Omental fat pad (tissue), 4 donors: ENCODE data around the gene CFDP1. TPM values are rescaled to one million over a fixed set of nuclear protein-coding genes. Genes with fewer than 3 reads are reported as not detected.
A peak's percentile ranks its signal among the peaks of the same experiment; 100 is the strongest.

Experiments
- ATAC-seq: fragments of 150-250 bp; one replicate; pipeline ENCODE4 v1.9.1; 2016; ENCODE audit warnings: mild to moderate bottlenecking, moderate library complexity; ENCODE audit not compliant: low FRiP score
- DNase-seq: peaks from one replicate; pipeline ENCODE4 v3.0.0-alpha.2; 2019; ENCODE audit warnings: low spot score
- CTCF ChIP-seq, 3 donors: fragments of 450-650 bp; IDR thresholded peaks; one replicate each; pipeline ENCODE4 v1.5.1; 2016 to 2017; ENCODE audit warnings: antibody characterized with exemption in 3 of 3, mild to moderate bottlenecking in 3 of 3, moderate library complexity in 2 of 3
- total RNA-seq, 4 donors: library from RNA; depleted of rRNA; stranded (reverse); fragments of >200 nt; gene quantifications; one replicate each; pipeline ENCODE4 v1.1.0, GENCODE V29; 2016

The CFDP1 gene
- total RNA-seq, 4 donors from 2014 or later: 37.5 to 54.4 (median 49.2) TPM

DNA sequence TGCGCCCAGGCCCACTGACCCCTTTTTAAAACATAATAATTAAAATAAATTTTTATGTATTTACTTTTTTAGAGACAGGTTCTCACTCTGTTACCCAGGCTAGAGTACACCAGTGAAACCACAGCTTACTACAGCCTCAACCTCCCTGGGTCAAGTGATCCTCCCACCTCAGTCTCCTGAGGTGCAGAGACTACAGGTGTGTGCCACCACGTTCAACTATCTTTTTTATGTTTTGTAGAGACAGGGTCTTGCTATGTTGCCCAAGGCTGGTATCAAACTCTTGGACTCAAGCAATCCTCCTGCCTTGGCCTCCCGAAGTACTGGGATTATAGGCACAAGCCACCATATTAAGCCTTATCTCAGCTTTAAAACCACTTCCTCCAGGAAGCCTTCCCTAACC is 125.8 kb downstream of the CFDP1 start:
- ATAC-seq (no peak), DNase-seq (no peak)
- no peak for TF ChIP-seq CTCF (IDR thresholded peaks at IDR 0.05)

GRCh38 chr16:75306099-75306762 is 127.1 kb downstream of the CFDP1 start:
- no peak for TF ChIP-seq CTCF (IDR thresholded peaks at IDR 0.05)
- DNase-seq: no peak
- no peak for ATAC-seq

GRCh38 chr16:75305364-75306098 is 127.8 kb downstream of the CFDP1 start:
- DNase-seq: peak; percentile 83
- ATAC-seq: peak; percentile 97

GRCh38 chr16:75304521-75305363 is 128.6 kb downstream of the CFDP1 start:
- DNase-seq: no peak
- no peak for TF ChIP-seq CTCF (IDR thresholded peaks at IDR 0.05)
- ATAC-seq: peak; percentile 35

More at GRCh38 chr16:75305364-75306098, 127.8 kb downstream of the CFDP1 start:
- no peak for TF ChIP-seq CTCF (IDR thresholded peaks at IDR 0.05)

GRCh38 chr16:75301804-75302203 is 131.5 kb downstream of the CFDP1 start:
- no peak for TF ChIP-seq CTCF (IDR thresholded peaks at IDR 0.05)
- ATAC-seq (no peak), DNase-seq (no peak)

DNA sequence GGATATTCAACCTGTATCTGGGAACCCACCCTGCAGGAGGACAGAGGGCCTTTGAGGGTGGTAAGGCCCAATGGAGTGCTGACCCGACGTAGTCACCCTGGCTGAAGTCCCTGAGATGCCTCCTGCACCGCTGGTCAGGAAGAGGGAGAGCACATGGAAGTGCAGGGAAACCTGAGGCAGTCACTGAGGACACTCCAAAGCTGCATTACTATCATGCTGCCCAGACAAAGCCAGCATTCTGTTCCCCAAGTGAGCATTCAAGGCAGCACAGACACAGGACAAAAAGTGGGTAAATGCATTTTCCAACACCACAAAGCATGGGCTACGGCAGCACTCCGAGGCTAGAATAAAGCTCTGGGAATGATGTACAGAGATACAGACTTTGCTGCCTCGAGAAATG is 135.0 kb downstream of the CFDP1 start:
- ATAC-seq (no peak), DNase-seq (no peak)
- no peak for TF ChIP-seq CTCF (IDR thresholded peaks at IDR 0.05)
